NCI-H2107 treated with DMSO at 0.1 percent for 48 hours (cell line): ENCODE results near the gene NKX1-1.
"Not testable (repeated sequence)": the region's sequence is repeated elsewhere in the genome, so short reads cannot be mapped to it uniquely, and the experiment has no call there.

Experiments used
- DNase-seq: peaks from one replicate; lab custom pipeline; 2025; ENCODE audit not compliant: unreplicated experiment; lab: John Stamatoyannopoulos, UW

The NKX1-1 gene

DNA sequence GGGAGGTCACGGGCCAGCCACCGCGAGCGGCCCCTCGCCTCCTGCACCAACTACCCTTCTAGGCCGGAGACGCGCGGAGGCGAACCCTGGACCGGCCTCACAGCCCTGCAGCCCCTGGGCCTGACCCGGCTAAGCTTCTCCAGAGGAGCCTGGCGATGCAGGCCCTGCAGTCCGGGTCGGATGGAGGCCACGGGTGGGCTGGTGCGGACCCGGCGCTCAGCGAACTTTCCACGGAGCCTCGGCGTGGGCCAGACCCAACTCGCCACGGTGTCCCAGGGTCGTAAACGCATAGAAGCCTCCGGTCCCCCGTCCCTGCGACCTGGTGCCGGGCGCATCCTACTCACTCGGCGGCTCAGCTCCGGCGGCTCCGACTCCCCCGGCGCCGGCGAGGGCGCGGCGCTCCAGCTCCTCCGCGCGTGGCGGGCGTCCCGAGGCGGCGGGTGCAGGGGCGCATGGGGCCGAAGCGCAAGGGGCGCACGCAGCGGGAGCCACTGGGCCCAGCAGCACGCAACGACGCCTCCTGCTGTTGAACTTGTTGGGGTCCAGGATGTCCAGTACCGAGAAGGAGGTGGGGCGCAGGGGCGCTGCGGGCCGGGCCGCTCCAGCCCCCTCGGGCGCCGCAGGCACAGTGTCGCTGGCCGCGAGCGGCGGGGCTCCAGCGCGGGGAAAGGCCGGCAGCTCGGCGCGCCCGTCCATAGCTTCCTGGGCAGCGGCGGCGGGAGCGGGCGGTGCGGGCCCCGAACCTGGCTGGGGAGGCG is 427 bp downstream of the NKX1-1 start:
- DNase-seq = no peak

DNA sequence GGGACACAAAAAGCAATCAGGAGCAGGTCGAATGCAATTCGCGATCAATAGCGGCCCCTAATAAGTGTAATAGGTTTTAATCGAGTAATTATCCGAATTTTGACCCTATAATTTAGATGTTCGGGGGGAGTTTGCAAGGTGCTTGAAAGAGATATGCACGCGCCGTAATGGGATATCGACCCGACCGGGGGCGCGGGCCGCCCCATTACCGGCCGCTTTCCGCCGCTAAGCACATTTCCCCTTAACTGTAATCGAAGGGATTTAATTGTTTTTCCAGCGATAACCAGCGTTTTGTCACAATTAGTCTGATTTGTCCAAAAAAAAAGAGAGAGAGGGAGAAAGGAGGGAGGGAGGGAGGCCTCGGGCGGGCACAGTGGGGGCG is 997 bp downstream of the NKX1-1 start:
- no peak for DNase-seq

DNA sequence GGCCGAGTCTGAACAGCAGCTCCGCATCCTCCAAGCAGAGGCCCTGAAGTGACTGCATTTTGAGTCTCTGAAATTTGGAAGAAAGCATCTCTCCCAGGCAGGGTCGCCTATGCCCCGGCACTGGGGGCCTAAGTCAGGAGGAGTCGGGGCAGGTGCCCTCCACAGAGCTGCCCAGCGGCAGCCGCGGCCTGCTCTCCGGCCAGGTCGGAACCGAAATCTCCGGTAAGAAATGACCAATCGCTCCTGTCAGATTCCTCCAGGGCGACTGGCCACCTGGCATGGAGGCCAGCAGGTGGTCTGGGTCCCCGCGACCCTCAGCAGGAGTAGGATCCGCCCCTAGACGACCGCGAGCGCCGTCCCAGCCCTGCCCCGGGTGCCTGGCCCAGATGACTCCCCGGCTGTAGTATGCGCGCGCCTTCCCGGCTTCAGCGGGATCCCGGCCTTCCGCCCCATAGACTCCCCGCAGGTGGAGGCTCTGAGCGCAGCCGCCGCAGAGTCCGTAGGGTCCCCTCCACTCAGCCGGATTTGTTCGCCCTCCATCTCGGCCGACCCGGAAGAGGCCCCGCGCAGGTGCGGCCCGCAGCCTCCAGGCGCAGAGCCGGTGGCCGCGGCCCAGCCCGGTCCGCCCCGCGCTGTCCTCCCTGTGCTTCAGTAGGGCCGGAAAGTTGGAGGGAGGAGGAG is 1.5 kb downstream of the NKX1-1 start:
- DNase-seq = no peak

DNA sequence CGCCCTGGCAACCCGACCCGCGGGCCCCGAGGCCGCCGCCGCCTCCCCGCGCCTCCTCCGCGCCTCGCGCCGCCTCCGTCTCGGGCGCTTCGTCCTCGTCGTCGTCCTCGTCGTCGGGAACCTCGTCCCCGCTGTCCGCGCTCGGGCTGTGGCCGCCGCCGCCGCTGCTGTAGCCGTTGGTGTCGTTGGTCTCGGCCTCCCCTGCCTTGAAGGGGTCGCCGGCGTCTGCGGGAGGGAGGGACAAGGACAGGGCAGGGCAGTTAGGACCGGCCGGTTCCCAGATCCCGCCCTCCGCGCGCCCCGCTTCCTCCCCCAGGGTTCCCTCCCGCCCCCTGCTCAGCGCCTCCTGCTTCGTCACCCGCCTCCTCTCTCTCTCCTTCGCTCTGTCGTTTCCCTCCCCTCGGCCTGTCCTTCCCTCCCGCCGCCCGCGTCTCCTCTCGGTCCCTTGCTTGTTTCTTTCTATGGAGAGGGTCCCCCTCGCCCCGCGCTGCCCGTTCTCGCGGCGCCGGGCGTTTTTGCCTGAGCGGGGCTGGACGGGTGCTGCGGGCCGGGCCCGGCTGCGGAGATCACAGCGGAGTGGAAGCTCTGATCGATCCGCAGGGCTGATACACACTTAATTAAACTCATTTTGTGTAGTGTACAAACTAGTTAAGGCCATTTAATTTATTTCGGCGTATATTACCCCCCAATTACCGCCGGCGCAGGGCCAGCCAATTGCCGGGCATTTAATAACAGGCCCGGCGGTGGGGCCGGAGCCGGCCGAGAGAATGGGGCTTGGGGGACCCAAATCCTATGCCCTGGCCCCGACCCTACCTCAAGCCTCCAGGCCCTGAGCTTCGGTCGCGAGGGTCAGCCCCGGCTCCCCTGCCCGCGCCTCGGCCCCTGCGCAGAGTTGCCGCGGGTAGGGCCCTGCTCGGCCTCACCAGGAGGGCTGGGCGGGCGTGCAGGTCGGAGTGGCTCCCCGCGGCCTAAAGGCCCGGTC is 2.4 kb downstream of the NKX1-1 start:
- no peak for DNase-seq

DNA sequence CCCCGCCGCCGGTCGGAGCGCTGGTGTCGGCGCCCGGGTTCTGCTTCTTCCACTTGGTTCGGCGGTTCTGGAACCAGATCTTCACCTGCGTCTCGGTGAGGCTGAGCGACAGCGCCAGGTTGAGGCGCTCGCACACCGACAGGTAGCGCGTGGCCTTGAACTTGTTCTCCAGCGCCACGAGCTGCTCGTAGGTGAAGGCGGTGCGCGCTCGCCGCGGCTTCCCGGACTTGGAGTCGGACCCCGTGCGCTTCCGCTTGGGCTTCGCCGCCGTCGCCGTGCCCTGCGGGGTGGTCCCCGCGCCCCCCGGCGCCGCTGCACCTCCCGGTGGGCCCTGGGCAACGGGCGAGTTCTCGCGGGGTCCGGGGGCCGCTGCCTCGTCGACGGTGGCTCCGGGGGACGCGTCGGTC is 3.1 kb downstream of the NKX1-1 start:
- no peak for DNase-seq

DNA sequence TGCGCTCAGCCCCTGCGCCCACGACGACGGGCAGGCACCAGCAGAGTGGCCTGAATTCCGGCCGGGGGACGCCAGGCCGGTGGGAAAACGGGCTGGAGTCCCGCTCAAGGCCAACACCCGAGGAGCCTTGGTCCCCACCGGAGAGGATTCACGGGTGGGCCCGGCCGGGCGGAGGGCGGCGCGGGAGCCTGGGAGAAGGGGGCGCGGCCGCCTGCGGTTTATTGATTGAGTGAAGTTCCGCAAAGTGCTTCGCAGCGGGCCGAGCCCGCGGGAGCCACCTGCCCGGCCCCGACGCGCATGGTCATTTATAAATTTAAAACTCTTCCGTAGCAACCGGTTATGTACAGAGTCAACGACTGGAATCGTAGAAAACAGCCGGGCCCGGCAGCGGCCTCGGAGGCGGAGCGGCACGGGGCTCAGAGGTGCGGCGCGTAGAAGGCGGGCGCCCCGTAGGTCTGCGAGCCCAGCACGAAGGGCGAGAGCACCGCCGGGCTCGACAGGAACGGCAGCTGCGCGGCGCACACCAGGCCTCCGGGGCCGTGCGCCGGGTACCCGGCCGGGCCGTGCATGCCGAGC is 3.6 kb downstream of the NKX1-1 start:
- no peak for DNase-seq

DNA sequence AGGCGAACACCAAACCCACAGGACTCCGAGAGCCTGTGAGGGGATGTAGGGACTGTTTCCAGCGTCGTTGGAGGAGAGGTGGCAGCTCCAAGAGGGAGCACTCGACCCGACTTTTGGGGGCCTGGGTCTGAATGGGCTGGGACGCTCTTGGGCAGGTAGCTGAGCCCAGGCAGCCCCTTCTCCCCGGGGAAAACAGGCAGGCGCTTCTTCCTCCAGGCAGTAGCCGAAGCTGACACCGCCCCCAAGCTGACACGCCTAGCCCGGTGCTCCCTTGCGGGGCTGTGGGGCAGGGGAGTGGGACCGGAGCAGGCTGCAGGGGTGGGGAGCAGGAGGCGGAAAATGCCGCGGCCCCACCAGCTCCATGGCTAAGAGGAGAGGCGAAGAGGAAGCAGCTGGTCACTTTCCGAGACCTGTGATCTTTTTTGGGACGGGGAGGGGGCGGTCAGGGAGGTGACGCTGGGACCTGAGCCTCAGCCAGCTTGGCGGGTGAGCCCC is 4.2 kb downstream of the NKX1-1 start:
- no peak for DNase-seq

DNA sequence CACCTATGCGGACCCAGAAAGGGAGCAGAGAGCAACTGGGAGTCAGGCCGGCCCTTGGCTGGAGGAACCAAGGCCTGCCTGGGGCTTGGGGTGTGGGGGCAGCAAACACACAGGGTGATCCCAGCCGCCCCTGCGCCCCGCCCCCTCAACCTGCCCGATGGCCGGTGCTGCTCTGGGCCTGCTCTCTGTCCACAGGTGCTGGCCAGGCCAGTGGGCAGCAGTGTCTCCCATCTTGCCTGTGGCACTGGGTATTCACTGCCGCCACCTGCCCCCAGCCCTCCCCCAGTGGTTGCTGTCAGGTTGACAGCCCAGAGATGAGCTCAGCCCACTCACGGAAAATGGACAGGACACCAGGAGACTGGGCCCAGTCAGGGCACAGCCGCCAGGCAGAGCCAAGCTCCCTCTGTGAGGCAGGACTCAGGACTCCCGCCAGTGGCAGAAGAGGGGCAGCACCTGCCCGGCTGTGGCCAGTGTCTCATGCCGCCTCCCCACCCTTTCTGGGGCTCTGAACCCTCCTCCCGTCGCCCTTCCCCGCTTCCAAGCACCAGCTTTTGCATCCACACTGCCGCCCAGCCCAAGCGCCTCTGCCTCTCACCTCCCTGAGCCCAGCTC is 4.7 kb downstream of the NKX1-1 start:
- DNase-seq = no peak

DNA sequence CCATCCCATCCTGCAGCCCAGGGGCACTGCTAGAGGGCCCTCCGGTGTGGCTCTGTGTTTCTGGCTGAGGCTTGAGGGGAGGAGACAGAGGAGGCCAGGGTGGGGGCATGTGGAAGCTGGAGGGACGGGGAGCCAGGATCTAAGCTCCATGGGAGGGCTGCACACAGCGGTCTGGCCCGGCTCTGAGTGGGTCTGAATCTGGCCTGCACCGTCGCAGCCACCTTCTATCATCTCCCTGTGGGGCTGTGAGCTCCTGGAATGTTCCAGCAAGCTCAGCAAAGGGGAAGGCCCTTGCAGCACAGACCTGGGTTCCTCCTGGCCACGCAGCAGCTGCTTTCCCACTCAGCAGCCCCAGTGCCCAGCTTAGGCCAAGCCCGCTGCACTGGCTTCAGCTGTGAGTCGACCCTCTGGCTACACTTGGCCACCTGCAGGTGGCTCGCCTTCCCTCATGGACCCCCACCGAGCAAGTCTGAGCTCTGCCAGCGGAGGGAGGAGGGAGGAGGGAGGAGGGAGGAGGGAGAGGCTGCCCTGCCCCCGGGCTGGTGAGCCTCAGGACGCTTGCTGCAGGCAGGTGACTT is 5.3 kb downstream of the NKX1-1 start:
- no peak for DNase-seq

DNA sequence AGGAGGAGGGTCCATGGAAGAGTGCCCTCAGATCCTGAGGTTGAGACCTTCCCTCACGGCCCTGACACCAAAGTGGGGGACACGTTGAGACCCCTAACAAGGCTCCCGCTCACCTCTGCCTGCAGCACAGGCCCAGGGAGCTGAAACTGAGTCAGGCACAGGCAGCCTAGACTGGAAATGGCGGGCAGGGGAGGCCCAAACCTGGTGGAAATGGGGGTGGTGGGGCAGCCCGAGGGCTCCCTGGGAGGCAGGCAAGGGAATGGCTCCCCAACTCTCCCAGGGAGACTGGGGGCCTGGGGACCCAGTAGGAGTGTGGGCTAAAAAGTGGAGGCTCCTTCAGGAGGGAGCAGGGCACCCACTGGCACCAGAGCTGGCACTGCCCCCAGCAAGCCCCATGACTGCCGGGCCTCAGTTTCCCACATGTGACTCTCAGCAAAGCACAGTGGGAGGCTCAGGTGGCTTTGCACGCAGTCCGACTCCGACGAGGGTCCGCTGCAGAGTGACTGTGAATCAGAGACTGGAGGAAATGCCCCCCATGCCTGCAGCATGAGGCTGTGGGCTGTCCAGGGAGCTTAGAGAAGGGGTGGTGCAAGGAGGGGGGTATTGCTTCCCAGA is 5.9 kb downstream of the NKX1-1 start:
- DNase-seq = no peak

DNA sequence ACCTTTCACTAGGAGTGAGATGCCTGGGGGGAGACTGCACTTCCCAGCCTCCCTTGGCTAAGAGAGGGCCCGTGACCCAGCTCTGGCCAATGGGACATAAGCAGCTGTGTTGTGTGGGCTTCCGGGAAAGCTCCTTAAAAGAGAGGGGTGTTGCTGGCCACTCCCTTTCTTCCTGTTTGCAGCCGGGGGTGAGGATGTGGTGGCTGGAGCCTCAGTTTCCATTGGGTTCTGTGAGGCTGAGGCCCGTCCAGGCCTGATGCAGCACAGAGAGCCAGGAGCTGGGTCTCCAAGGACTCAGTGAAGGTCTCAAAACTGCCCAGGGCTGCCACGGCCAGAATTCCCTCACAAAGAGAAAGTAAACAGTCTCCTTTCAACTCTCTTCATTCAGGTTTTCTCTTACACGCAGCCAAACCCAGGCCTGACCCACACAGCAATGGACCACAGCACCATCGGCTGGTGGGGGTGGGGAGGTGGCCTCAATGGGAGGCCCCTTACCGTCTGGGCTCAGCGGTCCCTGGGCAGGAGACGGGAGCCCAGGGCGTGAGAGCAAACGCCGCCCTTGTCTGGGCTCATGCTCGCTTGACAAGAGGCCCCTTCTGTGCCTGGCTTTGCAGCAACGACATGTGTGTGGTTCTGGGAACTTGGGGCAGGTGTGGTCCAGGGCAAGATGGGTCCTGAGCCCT is 6.6 kb downstream of the NKX1-1 start:
- DNase-seq = no peak

DNA sequence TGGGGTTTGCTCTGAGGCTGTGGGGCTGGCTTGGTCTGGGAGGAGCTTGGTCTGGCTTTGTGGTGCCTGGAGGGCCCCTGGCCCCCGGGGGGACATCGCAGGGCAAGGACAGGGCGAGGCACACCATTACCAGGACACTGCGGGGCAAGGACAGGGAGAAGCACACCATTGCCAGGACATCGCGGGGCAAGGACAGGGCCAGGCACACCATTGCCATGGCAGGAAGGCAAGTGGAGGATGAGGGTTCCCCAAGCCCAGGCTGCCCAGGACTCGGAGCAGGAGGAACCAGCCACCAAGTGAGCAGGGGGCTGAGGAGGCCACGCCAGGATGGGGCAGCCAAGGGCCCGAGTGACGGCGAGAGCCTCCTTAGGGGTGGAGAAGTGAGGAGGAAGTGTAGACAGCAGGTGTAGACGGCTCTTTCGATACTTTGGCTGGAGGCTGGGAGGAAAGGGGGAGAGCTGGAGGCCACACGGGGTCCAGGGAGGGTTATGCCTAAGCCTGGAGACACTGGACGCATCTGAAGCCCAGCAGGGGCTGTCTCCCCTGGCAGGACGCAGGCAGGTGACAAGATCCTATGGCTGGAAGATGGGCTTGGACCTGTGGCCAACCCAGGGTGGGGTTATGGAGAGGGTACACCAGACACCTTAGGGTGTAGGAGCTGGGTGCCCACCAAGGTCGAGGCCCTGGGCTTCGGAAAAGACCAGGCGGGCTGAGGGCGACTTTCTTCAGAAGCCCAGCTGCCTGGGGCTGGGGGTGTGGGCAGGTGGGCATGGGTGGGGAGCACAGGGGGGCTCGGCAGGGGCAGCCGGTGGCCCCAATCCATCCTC is 7.3 kb downstream of the NKX1-1 start:
- no peak for DNase-seq

DNA sequence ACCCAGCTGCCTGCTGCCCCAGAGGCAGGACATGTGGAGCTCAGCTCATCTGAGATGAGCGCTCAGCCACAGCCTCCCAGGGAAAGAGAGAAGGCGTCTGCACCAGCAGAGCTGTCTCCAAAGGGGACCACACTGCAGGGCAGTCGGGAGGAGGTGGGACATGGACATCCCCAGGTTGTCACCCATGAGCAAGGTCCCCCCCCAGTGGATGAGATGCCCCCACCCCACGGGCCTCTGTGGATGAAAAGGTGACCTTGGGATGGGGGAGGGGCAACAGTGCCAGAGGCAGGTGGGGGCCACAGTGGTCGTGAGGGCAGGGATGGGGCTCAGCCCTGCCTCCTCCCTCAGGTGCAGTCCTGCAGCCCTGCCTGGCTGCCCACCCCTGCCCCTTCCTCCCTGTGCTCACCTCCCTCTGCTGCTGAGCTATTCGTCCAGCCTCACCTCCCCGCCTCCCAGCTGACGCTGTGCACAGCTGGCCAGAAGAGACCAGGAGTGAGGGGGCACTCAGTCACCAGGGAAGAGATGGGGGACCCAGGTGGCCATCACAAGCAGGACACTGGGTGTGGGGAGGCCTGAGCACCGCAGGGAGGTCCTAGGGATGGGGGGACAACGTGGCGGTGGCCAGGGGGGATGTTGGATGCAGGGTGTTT is 9.3 kb downstream of the NKX1-1 start:
- no peak for DNase-seq

DNA sequence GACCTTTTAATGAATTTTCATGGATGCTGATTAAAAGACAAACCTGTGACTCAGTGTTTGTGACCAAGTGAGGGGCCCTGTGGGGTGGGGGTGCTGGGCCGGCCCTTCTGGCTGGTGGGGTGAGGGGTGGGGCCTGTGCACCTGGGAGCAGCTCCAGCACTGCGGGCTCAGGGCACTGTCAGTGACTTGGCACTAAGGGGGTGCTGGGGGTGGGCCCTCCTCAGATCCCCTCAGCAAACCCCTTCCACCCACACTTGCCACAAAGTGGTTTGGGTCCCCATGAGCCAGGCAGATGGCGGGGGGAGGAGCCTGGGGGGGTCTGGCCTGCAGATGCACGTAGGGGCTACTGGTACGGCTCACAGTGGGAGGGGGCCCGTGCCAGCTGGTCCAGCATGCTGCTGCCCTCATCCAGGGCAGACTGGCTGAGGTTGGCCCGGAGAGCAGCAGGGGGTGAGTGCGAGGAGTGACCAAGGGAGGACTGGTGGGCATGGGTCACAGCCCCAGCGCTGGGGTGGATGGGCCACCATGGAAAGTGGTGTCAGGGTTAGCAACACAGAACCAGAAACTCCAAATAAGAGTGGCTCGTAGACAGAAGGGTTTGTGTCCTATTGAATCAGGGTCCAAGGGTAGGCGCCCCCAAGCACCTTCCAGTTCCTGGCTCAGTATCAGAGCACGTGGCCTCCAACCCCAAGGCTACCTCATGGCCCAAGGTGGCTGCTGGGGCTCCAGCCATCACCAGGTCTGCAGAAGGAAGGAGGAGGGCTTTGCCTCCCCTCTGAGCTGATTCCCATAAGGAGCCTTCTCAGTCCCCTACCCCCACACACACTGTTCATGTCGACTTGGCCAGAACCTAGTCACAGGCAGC is 10.1 kb downstream of the NKX1-1 start:
- DNase-seq = no peak

DNA sequence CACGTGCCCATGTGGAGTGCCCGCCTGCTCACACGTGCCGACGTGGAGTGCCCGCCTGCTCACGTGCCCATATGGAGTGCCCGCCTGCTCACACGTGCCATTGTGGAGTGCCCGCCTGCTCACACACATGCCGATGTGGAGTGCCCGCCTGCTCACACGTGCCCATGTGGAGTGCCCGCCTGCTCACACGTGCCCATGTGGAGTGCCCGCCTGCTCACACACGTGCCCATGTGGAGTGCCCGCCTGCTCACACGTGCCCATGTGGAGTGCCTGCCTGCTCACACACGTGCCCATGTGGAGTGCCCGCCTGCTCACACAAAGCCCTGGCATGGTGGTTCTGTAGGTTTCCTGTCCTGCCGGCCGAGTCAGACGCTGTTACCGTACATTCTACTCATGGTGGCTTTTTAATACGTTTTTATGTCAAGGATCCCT is 10.8 kb downstream of the NKX1-1 start:
- not testable (repeated sequence) for DNase-seq

DNA sequence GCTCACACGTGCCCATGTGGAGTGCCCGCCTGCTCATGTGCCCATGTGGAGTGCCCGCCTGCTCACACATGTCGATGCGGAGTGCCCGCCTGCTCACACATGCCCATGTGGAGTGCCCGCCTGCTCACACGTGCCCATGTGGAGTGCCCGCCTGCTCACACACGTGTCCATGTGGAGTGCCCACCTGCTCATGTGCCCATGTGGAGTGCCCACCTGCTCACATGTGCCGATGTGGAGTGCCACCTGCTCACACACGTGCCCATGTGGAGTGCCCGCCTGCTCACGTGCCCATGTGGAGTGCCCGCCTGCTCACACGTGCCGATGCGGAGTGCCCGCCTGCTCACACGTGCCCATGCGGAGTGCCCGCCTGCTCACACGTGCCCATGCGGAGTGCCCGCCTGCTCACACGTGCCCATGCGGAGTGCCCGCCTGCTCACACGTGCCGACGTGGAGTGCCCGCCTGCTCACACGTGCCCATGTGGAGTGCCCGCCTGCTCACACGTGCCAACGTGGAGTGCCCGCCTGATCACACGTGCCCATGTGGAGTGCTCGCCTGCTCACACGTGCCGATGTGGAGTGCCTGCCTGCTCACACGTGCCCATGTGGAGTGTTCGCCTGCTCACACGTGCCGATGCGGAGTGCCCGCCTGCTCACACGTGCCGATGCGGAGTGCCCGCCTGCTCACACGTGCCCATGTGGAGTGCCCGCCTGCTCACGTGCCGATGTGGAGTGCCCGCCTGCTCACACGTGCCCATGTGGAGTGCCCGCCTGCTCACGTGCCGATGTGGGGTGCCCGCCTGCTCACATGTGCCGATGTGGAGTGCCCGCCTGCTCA is 11.5 kb downstream of the NKX1-1 start:
- not testable (repeated sequence) for DNase-seq
